HPDE6-E6E7 (cell line): Measurements from ENCODE around the gene FXYD3.

Source experiments
- DNase-seq: peaks from one replicate; pipeline ENCODE4 v3.0.0; 2011; ENCODE audit warnings: missing footprints; ENCODE audit errors: extremely low spot score

The FXYD3 gene

GRCh38 chr19:35160629-35161433, 45.2 kb downstream of the FXYD3 start:
- no peak for DNase-seq

GRCh38 chr19:35161434-35161743, 45.8 kb downstream of the FXYD3 start:
- DNase-seq = no peak

- DNase-seq = no peak
Measured at GRCh38 chr19:35162471-35163326, 47.1 kb downstream of the FXYD3 start.

- no peak for DNase-seq
Measured at GRCh38 chr19:35164418-35164817, 48.8 kb downstream of the FXYD3 start.

GRCh38 chr19:35165200-35166058, 49.8 kb downstream of the FXYD3 start:
- DNase-seq = no peak

- DNase-seq = no peak
Measured at GRCh38 chr19:35166100-35167063, 50.8 kb downstream of the FXYD3 start.

GRCh38 chr19:35167251-35168119, 51.9 kb downstream of the FXYD3 start:
- no peak for DNase-seq

- peak; percentile 64 for DNase-seq
Measured at GRCh38 chr19:35168196-35168595, 52.6 kb downstream of the FXYD3 start.

GRCh38 chr19:35169221-35169995, 53.8 kb downstream of the FXYD3 start:
- no peak for DNase-seq

GRCh38 chr19:35170359-35171061, 54.9 kb downstream of the FXYD3 start:
- DNase-seq = no peak

- no peak for DNase-seq
Measured at GRCh38 chr19:35171730-35172129, 56.1 kb downstream of the FXYD3 start.
